ENCODE measurements around the gene ENTPD8.
A peak's percentile ranks its signal among the peaks of the same experiment; 100 is the strongest.

ENTPD8 gene

GRCh38 chr9:137441289-137441934 is at the start of gene ENTPD8:
Gene ENTPD8, minus strand, starts transcription at chr9:137441357. Its CDS starts 3,072 bp downstream, at chr9:137438285.
- DNase-seq = peak; percentile 59

GRCh38 chr9:137490532-137491186 is 49.5 kb upstream of the ENTPD8 start:
- no peak for DNase-seq

GRCh38 chr9:137488906-137489305 is 47.7 kb upstream of the ENTPD8 start:
- DNase-seq = no peak

- DNase-seq = no peak
Measured at GRCh38 chr9:137488327-137488653, 47.1 kb upstream of the ENTPD8 start.

- peak; percentile 43 for DNase-seq
Measured at GRCh38 chr9:137487454-137488326, 46.5 kb upstream of the ENTPD8 start.

- no peak for DNase-seq
Measured at GRCh38 chr9:137486545-137487453, 45.6 kb upstream of the ENTPD8 start.

GRCh38 chr9:137486141-137486490 is 45.0 kb upstream of the ENTPD8 start:
- no peak for DNase-seq

GRCh38 chr9:137485343-137486140 is 44.4 kb upstream of the ENTPD8 start:
- no peak for DNase-seq

GRCh38 chr9:137484551-137485315 is 43.6 kb upstream of the ENTPD8 start:
- no peak for DNase-seq

- no peak for DNase-seq
Measured at GRCh38 chr9:137482094-137482781, 41.1 kb upstream of the ENTPD8 start.

- DNase-seq = no peak
Measured at GRCh38 chr9:137480686-137481683, 39.8 kb upstream of the ENTPD8 start.

- DNase-seq = no peak
Measured at GRCh38 chr9:137479892-137480685, 38.9 kb upstream of the ENTPD8 start.

GRCh38 chr9:137478962-137479861 is 38.1 kb upstream of the ENTPD8 start:
- peak; percentile 30 for DNase-seq

GRCh38 chr9:137478613-137478961 is 37.4 kb upstream of the ENTPD8 start:
- no peak for DNase-seq

GRCh38 chr9:137477778-137478612 is 36.8 kb upstream of the ENTPD8 start:
- no peak for DNase-seq

GRCh38 chr9:137476856-137477255 is 35.7 kb upstream of the ENTPD8 start:
- no peak for DNase-seq

Data from DMS79 (cell line).